ENCODE measurements around the gene SOX5. TPM values are rescaled to one million over a fixed set of nuclear protein-coding genes. Genes with fewer than 3 reads are reported as not detected.
"Not testable (repeated sequence)": the region's sequence is repeated elsewhere in the genome, so short reads cannot be mapped to it uniquely, and the experiment has no call there.

SOX5 gene
- total and polyA plus RNA-seq, 12 donors, result 0.17 to 4.3 (median 2.4) TPM

GRCh38 chr12:23834076-23834475, 115.4 kb downstream of the SOX5 start:
- WGBS, 2 donors, result 72 to 76% methylated on average over 7 of the region's 7 CpGs
- H3K27me3 ChIP-seq, result no peaks in the 10 kb centered on the region
- no peak for TF ChIP-seq CTCF (IDR thresholded peaks at IDR 0.05)
- no peak for DNase-seq
- H3K9me3 ChIP-seq, result no peaks in the 10 kb centered on the region
- no peaks in the 10 kb centered on the region for H3K4me1 ChIP-seq
- H3K4me3 ChIP-seq, result no peak overlapping the region
- H3K36me3 ChIP-seq, result no peaks in the 10 kb centered on the region
- H3K27ac ChIP-seq, result no peak overlapping the region
- ATAC-seq, result no peak
- intact Hi-C loops (cut with DNase I), result no loop called here

- intact Hi-C loops (cut with DNase I), result no loop called here
These were observed 117.7 kb downstream of the SOX5 start for GRCh38 chr12:23831739-23832138.

GRCh38 chr12:23830210-23830609, 119.3 kb downstream of the SOX5 start:
- no peak for TF ChIP-seq CTCF (IDR thresholded peaks at IDR 0.05)
- no peak overlapping the region for H3K4me3 ChIP-seq
- 61 to 69% methylated on average over 2 of the region's 2 CpGs for WGBS, 2 donors
- no peaks in the 10 kb centered on the region for H3K36me3 ChIP-seq
- no peak overlapping the region for H3K27ac ChIP-seq
- DNase-seq (no peak), ATAC-seq (no peak)
- no peaks in the 10 kb centered on the region for H3K9me3 ChIP-seq
- H3K27me3 ChIP-seq, result no peaks in the 10 kb centered on the region
- intact Hi-C loops (cut with DNase I), result no loop called here
- no peaks in the 10 kb centered on the region for H3K4me1 ChIP-seq

More at GRCh38 chr12:23831739-23832138, 117.7 kb downstream of the SOX5 start:
- Histone ChIP-seq H3K36me3 (no peaks in the 10 kb centered on the region), H3K9me3 (no peaks in the 10 kb centered on the region), H3K4me1 (no peaks in the 10 kb centered on the region), H3K27ac (no peak overlapping the region), H3K27me3 (no peaks in the 10 kb centered on the region), H3K4me3 (no peak overlapping the region)
- TF ChIP-seq CTCF (IDR thresholded peaks at IDR 0.05), result no peak
- WGBS, 2 donors, result 80 to 85% methylated on average over 3 of the region's 3 CpGs
- no peak for DNase-seq
- ATAC-seq, result no peak

- H3K4me3 ChIP-seq, result no peak overlapping the region
- no peak for TF ChIP-seq CTCF (IDR thresholded peaks at IDR 0.05)
- DNase-seq, result no peak
- peaks cover 0 to 11% (median 0%) of the 10 kb centered on the region in 11 donors for H3K9me3 ChIP-seq
- intact Hi-C loops (cut with DNase I), result no loop called here
- no peaks in the 10 kb centered on the region for H3K4me1 ChIP-seq
- WGBS, 2 donors, result 91 to 98% methylated on average over 2 of the region's 2 CpGs
- no peak for ATAC-seq
- H3K36me3 ChIP-seq, result no peaks in the 10 kb centered on the region
- H3K27me3 ChIP-seq, result no peaks in the 10 kb centered on the region
- H3K27ac ChIP-seq, result no peak overlapping the region
These were observed 122.1 kb downstream of the SOX5 start for GRCh38 chr12:23827353-23827752.

GRCh38 chr12:23825124-23825523, 124.3 kb downstream of the SOX5 start:
- ATAC-seq; intact Hi-C loops (cut with DNase I): not testable (repeated sequence)
- WGBS, 2 donors, result 90% methylated on average over 11 of the region's 11 CpGs

More at GRCh38 chr12:23825124-23825523, 124.3 kb downstream of the SOX5 start:
- DNase-seq, H3K36me3 ChIP-seq, H3K27ac ChIP-seq, H3K27me3 ChIP-seq, H3K4me1 ChIP-seq, H3K4me3 ChIP-seq: not testable (repeated sequence)
- H3K9me3 ChIP-seq, result peaks cover 0 to 17% (median 0%) of the 10 kb centered on the region in 11 donors

Measured in heart right ventricle (tissue), 16 donors.